Umbilical cord (tissue), 2 donors: ENCODE data around the gene SMC4. TPM values are rescaled to one million over a fixed set of nuclear protein-coding genes. Genes with fewer than 3 reads are reported as not detected.

Source experiments
- DNase-seq: peaks from one replicate; pipeline ENCODE4 v3.0.0-alpha.2; 2015; ENCODE audit warnings: low spot score
- total RNA-seq: library from RNA; depleted of rRNA; stranded (reverse); fragments of >200 nt; gene quantifications from one replicate; pipeline ENCODE4 v1.2.3, GENCODE V29; 2014; ENCODE audit warnings: low replicate concordance; ENCODE audit not compliant: insufficient read depth

SMC4 gene
- total RNA-seq, 1 donor from 2014 or later, result 64.3 TPM

DNA sequence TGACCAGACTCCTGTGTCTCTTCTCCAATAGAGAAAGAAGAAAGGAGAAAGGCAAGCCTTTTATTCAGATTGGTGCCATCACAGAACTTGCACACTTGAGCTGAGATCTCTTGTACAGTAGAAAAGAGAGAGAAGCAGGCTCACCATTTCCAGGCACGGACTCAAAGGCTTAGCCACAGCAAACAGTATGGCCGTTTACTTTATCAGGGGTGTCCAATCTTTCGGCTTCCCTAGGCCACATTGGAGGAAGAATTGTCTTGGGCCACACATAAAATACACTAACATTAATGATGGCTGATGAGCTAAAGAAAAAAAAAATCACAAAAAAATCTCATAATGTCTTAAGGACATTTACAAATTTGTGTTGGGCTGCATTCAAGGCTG lies 5.4 kb upstream of the SMC4 start:
- no peak for DNase-seq

DNA sequence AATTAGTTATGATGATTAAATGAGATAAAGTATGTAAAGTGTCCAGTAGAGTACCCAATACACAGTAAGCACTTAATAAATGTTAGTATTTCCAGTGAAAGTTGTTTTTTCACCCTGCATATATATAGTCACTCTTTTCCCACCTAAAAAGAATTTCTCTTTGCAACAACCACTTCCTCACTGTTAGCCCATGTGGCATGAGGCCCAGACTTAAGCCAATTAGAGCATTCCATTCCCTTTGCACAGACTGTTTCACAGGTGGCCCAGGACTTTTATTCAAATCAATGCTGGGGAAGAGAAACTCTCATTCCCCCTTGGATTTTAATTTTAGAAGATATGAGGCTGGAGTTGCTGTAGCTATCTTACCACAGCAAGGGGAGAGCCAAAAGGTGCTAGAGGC lies 4.2 kb upstream of the SMC4 start:
- no peak for DNase-seq

DNA sequence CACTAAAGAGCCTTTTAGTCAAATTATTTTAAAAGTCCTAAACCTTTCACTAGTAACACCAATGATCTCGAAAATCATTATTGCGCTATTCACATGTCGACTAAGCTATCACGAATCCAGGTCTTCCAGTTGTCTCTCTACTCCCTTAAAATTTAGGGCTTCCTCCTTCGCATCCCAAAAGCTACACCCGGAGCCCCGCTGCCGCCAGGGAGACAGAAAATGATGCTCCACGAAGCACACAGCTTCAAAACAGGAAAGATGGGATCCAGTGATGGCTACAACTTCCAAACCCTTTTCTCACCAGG lies 678 bp upstream of the SMC4 start:
- DNase-seq, result no peak

DNA sequence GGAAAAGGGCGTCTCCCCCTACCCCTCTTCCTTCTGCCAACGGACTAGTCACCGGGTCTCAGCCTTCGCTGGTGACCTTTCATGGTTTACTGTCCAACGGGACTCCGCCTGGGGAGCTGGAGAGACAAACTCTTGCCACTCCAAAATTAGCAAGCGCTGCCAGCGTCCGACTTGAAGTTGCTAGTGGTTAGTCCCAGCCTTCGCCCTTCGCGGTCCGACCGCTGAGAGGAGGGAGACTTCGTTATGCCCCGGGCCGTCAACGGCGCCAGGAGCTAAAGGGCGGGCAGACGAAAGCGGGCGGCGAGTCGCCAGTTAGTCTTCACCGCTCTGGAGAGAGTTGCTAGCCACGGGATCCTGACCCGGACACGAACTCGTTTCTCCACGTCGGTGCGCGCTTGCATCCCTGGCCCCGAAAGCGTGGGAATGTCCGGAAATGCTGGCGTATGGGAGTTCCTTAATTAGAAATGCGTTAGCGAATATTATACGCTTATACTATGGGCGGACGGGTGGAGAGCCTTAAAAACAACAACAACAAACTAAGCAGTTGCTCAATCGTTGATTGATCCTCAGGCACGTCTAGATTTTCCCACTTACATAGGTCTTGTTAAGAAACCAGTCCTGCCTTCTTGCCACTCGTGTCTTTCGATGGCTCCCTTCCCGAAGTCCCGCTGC lies 716 bp downstream of the SMC4 start:
- peak; percentile 48 for DNase-seq

DNA sequence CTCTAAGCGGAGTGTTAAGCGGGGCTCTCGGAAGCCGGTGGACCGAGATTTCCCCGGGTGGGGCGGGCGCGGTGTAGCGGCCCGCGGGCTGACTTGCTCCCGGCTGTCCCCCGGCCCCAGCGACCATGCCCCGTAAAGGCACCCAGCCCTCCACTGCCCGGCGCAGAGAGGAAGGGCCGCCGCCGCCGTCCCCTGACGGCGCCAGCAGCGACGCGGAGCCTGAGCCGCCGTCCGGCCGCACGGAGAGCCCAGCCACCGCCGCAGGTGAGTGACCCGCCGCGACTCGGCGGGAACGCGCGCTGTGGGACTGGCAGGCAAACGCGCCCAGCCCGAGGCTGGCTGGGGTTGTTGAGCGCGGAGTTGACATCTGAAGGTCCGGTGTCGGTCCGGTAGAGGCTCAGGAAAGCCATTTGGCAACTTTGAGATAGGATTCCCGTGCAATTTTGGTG lies 1.3 kb downstream of the SMC4 start:
- peak; percentile 7 for DNase-seq

DNA sequence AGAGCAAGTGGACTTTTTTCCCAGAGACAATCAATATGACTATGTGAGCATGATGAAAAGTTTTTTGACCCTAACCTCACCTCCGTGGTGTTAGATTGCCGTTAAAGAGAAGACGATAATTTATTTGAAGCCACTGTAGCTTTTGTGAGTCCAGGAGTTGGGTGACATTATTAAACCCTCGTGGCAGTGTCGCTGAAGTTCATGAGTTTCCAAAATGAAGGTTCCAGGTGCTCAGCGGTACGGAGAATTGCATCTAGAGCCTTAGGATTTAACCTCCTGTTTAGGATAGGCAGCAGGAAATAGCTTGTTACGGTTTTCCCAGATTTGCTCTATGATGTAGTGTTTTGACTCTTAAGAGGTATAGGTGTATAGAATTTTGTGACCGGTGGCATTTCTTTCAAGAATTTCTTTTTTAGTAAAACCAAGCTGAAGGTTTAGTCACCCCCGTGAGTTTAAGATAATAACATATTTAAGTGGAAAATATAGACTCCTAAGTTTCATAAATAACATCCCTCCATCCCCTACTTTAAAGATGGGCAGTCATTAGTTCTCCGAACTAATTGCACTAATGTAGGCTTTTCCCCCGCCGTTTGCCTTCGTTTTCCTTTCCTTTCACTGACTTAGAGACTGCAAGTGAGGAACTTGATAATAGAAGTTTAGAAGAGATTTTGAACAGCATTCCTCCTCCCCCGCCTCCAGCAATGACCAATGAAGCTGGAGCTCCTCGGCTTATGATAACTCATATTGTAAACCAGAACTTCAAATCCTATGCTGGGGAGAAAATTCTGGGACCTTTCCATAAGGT lies 2.0 kb downstream of the SMC4 start:
- peak; percentile 70 for DNase-seq

DNA sequence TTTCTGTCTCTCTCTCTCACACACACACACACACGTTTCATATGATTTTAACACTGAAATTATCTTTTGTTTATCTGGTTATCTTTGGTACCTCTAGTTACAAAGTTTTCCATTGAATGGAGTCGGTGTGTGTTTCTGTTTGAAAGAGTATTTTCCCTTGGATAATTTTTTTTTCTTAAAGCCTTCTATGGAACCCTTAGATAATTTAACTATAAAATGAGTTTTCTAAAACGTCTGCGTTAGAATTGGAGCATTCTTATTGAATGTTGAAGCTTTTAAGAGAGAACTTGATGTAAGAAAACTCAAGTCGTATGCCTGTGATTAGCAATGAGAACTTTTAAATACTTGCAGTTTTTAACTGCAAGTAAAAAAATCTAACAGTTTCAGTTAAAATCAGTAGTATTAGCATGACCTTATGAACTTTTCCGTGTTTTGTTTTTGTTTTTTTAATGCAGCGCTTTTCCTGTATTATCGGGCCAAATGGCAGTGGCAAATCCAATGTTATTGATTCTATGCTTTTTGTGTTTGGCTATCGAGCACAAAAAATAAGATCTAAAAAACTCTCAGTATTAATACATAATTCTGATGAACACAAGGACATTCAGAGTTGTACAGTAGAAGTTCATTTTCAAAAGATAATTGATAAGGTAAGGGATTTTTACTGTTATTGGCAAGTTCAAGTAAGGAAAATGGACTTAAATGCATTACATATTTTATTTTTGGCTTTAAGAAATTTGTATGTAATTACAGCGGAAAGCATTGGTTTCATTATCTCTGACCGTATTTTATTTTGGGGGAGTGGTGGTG lies 3.0 kb downstream of the SMC4 start:
- no peak for DNase-seq

DNA sequence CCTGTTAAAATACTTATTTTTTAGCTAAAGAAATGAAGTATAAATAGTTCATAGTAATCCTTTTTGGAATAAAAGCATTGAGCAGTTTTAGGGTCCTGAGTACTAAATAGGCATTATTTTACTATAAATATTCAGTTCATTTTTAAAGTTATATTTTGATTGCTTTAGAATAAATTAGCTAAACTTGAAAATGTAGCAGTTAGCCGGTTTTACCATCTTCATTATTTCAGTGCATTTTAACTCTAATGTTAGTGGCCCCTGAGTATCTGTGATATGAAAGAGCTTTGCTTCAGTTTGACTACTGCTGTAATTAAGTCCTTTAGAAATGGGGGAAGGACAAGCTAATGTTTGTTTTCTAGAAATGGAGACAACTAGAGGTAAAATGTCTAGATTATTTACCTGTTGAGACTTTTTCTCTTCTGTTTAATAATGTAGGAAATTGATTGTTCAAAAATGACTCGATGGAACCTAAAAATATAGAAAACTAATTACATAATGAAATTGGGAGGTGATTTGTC lies 3.6 kb downstream of the SMC4 start:
- DNase-seq, result no peak

DNA sequence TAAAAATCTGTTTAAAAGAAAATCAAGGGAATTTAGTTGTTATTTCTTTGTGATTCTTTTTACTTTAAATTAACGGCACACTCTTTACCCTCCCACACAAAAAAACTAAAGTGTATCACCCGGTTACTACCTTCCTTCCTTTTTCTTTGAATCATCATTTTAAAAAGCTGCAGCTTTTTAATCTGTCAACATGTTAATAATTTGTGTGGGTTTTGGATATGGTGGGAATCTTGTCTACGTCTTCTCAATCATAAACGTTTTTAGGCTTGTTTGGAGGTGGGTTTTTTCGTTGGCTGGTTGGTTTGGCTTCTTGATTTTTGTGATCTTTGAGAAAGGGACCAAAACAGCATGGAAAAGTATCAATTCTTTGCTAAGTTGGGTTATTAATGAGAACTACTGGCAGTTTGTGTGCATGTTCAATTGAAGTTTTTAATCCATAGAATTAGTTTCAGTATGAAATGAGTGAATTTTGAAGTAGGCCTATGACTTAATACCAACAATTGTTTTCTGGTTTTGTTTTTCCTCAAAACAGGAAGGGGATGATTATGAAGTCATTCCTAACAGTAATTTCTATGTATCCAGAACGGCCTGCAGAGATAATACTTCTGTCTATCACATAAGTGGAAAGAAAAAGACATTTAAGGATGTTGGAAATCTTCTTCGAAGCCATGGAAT lies 4.5 kb downstream of the SMC4 start:
- no peak for DNase-seq

DNA sequence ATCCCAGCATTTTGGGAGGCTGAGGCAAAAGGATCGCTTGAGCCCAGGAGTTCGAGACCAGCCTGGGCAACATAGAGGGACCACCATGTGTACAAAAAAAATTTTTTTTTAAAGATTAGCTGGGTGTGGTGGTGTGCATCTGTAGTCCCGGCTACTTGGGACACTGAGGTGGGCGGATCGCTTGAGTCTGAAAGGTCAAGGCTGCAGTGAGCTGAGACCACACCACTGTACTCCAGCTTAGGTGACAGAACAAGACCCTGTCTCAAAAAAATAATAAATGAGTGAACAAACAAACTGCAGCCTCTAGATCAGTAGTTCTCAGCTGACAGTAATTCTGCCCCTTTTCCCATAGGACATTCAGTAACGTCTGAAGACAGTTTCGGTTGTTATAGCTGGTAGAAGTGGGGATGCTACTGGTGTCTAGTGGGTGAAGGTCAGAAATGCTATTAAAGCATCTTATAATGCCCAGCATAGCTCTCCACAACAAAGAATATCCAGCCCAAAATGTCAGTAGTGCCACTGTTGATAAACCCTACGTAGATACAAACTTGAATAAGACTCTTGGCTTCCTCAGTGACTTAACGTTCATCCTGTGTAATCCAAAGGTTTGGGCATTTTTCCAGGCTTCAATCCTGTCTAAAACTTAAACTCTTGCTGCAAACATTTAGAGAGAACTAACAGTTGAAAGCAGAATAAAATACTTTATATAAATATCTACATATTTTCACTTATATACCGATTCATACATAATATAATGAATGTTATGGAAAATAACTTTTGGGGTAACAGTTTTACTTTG lies 10.6 kb downstream of the SMC4 start:
- peak; percentile 23 for DNase-seq

DNA sequence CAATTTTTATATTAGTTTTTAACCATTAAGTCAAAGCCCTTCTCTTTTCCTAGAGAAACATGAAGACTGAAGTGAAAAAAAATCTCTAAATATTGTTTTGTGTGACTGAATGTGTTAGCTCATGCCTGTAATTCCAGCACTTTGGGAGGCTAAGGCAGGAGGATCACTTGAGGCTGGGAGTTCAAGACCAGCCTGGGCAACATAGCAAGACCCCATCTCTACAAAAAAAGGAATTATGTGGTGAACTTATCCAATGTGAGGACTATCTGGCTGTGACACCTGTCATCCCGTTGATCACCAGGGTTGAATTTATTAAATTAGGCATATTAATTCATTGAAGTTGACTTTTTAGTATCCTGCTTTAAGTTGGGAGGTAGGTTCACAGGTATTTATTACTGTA lies 13.0 kb downstream of the SMC4 start:
- no peak for DNase-seq

DNA sequence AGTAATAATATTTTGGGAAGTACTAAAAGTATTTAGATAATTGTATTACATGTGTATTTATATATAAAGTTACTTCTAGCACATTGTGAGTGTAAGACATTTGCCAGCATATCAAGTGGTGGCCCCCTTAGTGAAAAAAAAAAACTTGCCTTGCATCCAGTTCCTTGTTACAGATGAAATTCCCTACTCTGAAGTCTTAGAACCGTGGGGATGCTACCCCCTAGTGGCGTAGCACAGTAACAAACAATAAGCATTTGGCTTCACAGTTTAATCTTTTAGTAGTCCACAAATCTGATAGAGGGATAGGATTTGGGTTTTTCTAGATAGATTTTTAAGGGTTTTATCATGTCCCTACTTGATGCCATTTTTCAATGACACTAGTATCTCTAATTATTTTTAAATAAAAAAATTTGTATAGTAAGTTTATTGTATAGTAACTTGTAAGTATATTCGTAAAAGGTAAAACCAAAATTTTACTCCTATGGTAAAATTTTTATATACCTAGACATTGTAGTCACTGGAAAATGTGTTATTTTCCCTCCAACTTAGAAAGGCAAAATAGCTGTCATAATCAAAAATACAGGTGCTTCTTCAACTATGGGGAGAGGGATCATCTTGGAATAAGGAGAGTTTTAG lies 14.3 kb downstream of the SMC4 start:
- DNase-seq, result peak; percentile 46

DNA sequence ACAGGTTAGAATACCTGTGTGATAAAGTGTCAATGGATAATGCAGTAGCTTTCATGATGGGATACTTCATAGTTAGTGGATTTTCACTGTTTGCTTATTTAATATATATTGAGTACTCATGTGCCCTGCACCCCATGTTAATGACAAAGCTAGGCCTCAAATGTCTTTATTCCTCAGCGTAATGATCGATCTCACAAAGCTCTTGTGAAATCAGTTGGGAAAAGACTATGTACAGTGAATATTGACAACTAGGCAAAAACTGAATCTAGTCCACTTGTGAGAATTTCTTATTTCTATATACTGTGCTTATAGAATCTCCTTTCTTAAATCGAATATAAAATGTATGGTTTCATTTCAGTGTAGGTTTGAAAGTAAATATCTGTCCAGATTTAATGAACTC lies 17.9 kb downstream of the SMC4 start:
- DNase-seq, result no peak

DNA sequence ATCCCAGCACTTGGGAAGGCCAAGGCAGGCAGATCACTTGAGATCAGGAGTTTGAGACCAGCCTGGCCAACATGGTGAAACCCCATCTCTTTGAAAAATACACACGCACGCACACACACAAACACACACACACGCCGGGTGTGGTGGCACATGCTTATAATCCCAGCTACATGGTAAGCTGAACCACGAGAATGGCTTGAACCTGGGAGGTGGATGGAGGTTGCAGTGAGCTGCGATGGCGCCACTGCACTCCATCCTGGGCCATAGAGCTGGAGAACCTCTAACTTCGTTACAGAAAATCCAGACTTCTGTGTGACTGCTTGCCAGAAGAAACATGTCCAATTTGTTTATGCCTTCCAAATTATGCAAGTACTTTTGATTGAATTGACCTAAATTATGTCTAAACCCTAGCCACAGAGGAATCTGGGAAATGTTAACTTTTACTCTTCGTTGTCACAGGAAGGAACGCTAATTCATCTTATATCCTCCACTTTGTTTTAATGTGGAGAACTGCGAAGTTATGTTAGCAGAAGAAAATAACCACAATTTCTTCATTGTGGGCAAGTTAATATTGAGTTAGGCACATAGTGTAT lies 28.5 kb downstream of the SMC4 start:
- DNase-seq, result no peak

DNA sequence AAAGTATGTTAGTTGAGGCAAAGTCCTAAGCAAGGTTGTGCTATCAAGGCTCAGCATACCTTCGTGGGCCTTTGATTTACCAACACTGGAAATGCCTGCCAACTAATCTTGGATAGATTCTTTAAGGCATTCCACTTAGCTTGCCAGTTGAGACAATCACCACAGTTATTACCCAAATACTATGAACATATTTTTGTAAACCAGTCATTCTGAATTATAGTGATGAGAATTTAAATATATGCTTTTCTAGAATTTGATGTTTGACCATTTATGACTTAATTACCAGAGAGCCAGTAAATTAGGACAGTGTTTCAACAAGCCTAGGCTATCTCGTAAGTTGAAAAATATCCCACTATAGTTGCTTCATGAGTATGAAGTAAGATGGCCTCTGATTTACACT lies 34.6 kb downstream of the SMC4 start:
- no peak for DNase-seq

DNA sequence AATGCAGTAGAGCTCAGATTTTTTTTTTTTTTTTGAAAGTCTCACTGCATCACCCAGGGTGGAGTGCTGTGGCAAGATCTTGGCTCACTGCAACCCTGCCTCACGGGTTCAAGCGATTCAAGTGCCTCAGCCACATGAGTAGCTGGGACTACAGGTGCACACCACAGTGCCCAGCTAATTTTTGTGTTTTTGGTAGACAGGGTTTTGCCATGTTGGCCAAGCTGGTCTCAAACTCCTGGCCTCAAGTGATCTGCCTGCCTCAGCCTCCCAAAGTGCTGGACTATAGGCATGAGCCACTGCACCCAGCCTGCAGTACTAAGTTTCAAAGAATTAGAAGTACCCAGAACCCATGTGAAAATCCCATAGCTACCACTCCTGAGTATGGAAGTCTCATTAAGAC lies 35.6 kb downstream of the SMC4 start:
- DNase-seq, result no peak

DNA sequence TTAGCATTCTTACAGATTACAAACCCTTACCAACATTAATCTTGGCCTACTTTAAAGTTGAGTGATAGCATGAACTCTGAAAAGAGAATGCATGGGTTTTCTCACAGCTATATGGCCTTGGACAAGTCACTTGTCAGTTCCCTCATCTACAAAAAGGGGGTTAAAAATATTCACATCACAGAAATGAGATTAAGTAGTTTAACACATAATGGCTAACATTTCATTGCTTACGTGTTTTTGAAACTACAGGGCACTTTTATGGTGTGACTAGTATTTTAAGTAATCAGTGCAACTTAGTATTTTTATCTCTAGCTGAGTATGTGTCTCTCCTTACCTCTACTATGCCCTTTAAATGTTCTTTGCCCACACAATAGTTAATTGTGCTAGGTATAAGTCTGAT lies 36.3 kb downstream of the SMC4 start:
- DNase-seq, result no peak

DNA sequence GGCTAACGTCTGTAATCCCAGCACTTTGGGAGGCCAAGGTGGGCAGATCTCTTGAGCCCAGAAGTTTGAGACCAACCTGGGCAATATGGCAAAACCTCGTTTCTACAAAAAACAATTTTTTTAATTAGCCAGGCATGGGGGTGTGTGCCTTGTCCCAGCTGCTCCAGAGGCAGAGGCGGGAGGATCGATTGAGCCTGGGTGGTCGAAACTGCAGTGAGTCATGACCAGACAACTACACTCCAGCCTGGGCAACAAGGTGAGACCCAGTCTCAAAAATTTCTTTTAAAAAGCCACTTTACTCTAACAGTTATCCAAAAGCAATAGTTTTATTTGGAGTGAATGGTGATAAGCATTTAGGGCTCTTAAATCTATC lies 37.6 kb downstream of the SMC4 start:
- no peak for DNase-seq

DNA sequence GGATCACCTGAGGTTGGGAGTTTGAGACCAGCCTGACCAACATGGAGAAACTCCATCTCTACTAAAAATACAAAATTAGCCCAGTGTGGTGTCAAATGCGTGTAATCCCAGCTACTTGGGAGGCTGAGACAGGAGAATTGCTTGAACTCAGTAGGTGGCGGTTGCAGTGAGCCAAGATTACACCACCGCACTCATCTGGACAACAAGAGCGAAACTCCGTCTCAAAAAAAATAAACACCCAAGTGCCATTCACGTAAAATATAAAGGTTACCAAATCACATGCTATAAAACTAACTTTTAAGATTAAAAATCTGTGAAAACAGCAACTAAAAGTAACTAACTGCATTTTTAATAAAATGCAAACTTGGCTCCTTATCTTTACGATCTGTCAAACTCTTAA lies 41.2 kb downstream of the SMC4 start:
- no peak for DNase-seq

DNA sequence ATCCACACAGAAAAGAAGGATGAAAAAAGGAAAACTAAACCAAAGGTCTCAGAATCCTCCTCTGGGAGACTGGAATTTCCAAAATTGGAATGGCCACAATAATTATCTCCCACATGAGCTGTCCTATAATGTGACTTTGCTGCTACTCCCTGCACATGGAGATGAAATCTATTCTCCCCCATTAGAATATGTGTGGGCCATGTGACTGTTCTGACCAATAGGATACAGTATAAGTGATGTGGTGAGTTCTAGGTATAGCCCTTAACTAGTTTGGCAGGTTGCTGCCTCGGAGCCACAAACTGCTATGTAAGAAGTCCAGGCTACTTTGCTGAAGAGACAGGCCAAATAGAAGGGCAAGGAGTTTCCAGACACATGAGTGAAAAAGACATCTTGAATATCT lies 45.0 kb downstream of the SMC4 start:
- no peak for DNase-seq
